Suprapubic skin (tissue), 4 donors: ENCODE measurements around the gene CNTN4. TPM values are rescaled to one million over a fixed set of nuclear protein-coding genes. Genes with fewer than 3 reads are reported as not detected.
"Not testable (repeated sequence)": the region's sequence is repeated elsewhere in the genome, so short reads cannot be mapped to it uniquely, and the experiment has no call there.

Experiments used
- DNase-seq, 2 donors: peaks; one replicate each; pipeline ENCODE4 v3.0.0-alpha.2; 2019; ENCODE audit warnings: low spot score in 2 of 2
- H3K27ac ChIP-seq: fragments of 200-600 bp; sonication (generic); one replicate; pipeline ENCODE4 v1.5.1; 2019
- H3K27me3 ChIP-seq: fragments of 200-600 bp; sonication (generic); one replicate; pipeline ENCODE4 v1.5.1; 2019
- H3K36me3 ChIP-seq: fragments of 200-600 bp; sonication (generic); one replicate; pipeline ENCODE4 v1.5.1; 2019
- H3K4me1 ChIP-seq: fragments of 200-600 bp; sonication (generic); one replicate; pipeline ENCODE4 v1.5.1; 2019
- H3K4me3 ChIP-seq: fragments of 200-600 bp; sonication (generic); one replicate; pipeline ENCODE4 v1.5.1; 2019; ENCODE audit warnings: mild to moderate bottlenecking
- H3K9me3 ChIP-seq: fragments of 200-600 bp; sonication (generic); one replicate; pipeline ENCODE4 v1.5.1; 2019
- CTCF ChIP-seq, 2 donors: fragments of 200-600 bp in 1 of 2; fragments of 450-650 bp in 1 of 2; sonication (generic) in 1 of 2; IDR thresholded peaks; one replicate each; pipeline ENCODE4 v1.5.1; 2016 to 2019; ENCODE audit warnings: antibody characterized with exemption in 2 of 2, mild to moderate bottlenecking in 1 of 2, moderate library complexity in 1 of 2
- EP300 ChIP-seq: sonication (generic); formaldehyde crosslinking; IDR thresholded peaks from one replicate; pipeline ENCODE4 v1.6.1; 2017; ENCODE audit warnings: antibody characterized with exemption
- POLR2A ChIP-seq, 2 donors: fragments of 450-650 bp; IDR thresholded peaks; one replicate each; pipeline ENCODE4 v1.6.1; 2017; ENCODE audit warnings: antibody characterized with exemption in 2 of 2, mild to moderate bottlenecking in 2 of 2, moderate library complexity in 2 of 2
- POLR2AphosphoS5 ChIP-seq, 3 donors: sonication (generic); formaldehyde crosslinking; IDR thresholded peaks; one replicate each; pipeline ENCODE4 v1.6.1; 2017; ENCODE audit warnings: antibody characterized with exemption in 3 of 3
- WGBS: methylation state at CpG from one replicate; pipeline ENCODE4 v1.1.5; 2018; 5-methylcytosine and 5-hydroxymethylcytosine counted together
- total RNA-seq, 4 donors: library from RNA; depleted of rRNA; stranded (reverse); fragments of >200 nt; gene quantifications; one replicate each; pipeline ENCODE4 v1.1.0, GENCODE V29; 2016

CNTN4 gene
- total RNA-seq, 4 donors from 2014 or later: 0.60 to 8.1 (median 7.5) TPM

GRCh38 chr3:2807514-2807913 lies 708.8 kb downstream of the CNTN4 start:
- H3K27me3 ChIP-seq: no peaks in the 10 kb centered on the region
- WGBS: 62% methylated on average over 1 of the region's 1 CpG
- TF ChIP-seq POLR2A (IDR thresholded peaks at IDR 0.05): no peak
- TF ChIP-seq EP300: no peak
- TF ChIP-seq POLR2AphosphoS5 (IDR thresholded peaks at IDR 0.05): no peak
- no peak for TF ChIP-seq CTCF (IDR thresholded peaks at IDR 0.05)
- H3K4me1 ChIP-seq: no peaks in the 10 kb centered on the region
- DNase-seq: no peak
- no peaks in the 10 kb centered on the region for H3K9me3 ChIP-seq
- no peaks in the 10 kb centered on the region for H3K36me3 ChIP-seq
- H3K4me3 ChIP-seq: no peak overlapping the region
- no peak overlapping the region for H3K27ac ChIP-seq

GRCh38 chr3:2810723-2811122 lies 712.1 kb downstream of the CNTN4 start:
- Histone ChIP-seq H3K4me3 (no peak overlapping the region), H3K27me3 (no peaks in the 10 kb centered on the region), H3K36me3 (no peaks in the 10 kb centered on the region), H3K9me3 (no peaks in the 10 kb centered on the region), H3K27ac (no peak overlapping the region), H3K4me1 (no peaks in the 10 kb centered on the region)
- WGBS: 76% methylated on average over 1 of the region's 1 CpG
- no peak for TF ChIP-seq POLR2A (IDR thresholded peaks at IDR 0.05)
- TF ChIP-seq CTCF (IDR thresholded peaks at IDR 0.05): no peak
- TF ChIP-seq POLR2AphosphoS5 (IDR thresholded peaks at IDR 0.05): no peak
- TF ChIP-seq EP300: no peak
- DNase-seq: no peak

- TF ChIP-seq EP300 (no peak), CTCF (IDR thresholded peaks at IDR 0.05) (no peak), POLR2AphosphoS5 (IDR thresholded peaks at IDR 0.05) (no peak), POLR2A (IDR thresholded peaks at IDR 0.05) (no peak)
- Histone ChIP-seq H3K9me3 (no peaks in the 10 kb centered on the region), H3K27ac (no peak overlapping the region), H3K27me3 (no peaks in the 10 kb centered on the region), H3K4me3 (no peak overlapping the region), H3K4me1 (no peaks in the 10 kb centered on the region), H3K36me3 (no peaks in the 10 kb centered on the region)
- no peak for DNase-seq
- 79% methylated on average over 4 of the region's 4 CpGs for WGBS
These were observed 720.9 kb downstream of the CNTN4 start for GRCh38 chr3:2819571-2819970.

GRCh38 chr3:2820982-2821381 lies 722.3 kb downstream of the CNTN4 start:
- H3K4me1 ChIP-seq, H3K27ac ChIP-seq, H3K4me3 ChIP-seq, H3K9me3 ChIP-seq, H3K36me3 ChIP-seq, DNase-seq, H3K27me3 ChIP-seq: not testable (repeated sequence)
- 90% methylated on average over 5 of the region's 5 CpGs for WGBS

- Histone ChIP-seq H3K4me1 (no peaks in the 10 kb centered on the region), H3K4me3 (no peak overlapping the region), H3K9me3 (no peaks in the 10 kb centered on the region), H3K27me3 (no peaks in the 10 kb centered on the region), H3K36me3 (no peaks in the 10 kb centered on the region), H3K27ac (no peak overlapping the region)
- WGBS: 94% methylated on average over 5 of the region's 5 CpGs
- no peak for DNase-seq
- TF ChIP-seq CTCF (IDR thresholded peaks at IDR 0.05) (no peak), POLR2AphosphoS5 (IDR thresholded peaks at IDR 0.05) (no peak), POLR2A (IDR thresholded peaks at IDR 0.05) (no peak), EP300 (no peak)
These were observed 723.9 kb downstream of the CNTN4 start for GRCh38 chr3:2822611-2823010.

GRCh38 chr3:2823031-2823430 lies 724.4 kb downstream of the CNTN4 start:
- H3K36me3 ChIP-seq: no peaks in the 10 kb centered on the region
- DNase-seq: no peak
- no peak overlapping the region for H3K27ac ChIP-seq
- H3K4me1 ChIP-seq: no peaks in the 10 kb centered on the region
- H3K9me3 ChIP-seq: no peaks in the 10 kb centered on the region
- no peak for TF ChIP-seq CTCF (IDR thresholded peaks at IDR 0.05)
- no peak for TF ChIP-seq EP300
- no peak for TF ChIP-seq POLR2AphosphoS5 (IDR thresholded peaks at IDR 0.05)
- no peak for TF ChIP-seq POLR2A (IDR thresholded peaks at IDR 0.05)
- WGBS: 59% methylated on average over 5 of the region's 5 CpGs
- no peaks in the 10 kb centered on the region for H3K27me3 ChIP-seq
- H3K4me3 ChIP-seq: no peak overlapping the region
